ENCODE results near the gene CALHM2.

DNA sequence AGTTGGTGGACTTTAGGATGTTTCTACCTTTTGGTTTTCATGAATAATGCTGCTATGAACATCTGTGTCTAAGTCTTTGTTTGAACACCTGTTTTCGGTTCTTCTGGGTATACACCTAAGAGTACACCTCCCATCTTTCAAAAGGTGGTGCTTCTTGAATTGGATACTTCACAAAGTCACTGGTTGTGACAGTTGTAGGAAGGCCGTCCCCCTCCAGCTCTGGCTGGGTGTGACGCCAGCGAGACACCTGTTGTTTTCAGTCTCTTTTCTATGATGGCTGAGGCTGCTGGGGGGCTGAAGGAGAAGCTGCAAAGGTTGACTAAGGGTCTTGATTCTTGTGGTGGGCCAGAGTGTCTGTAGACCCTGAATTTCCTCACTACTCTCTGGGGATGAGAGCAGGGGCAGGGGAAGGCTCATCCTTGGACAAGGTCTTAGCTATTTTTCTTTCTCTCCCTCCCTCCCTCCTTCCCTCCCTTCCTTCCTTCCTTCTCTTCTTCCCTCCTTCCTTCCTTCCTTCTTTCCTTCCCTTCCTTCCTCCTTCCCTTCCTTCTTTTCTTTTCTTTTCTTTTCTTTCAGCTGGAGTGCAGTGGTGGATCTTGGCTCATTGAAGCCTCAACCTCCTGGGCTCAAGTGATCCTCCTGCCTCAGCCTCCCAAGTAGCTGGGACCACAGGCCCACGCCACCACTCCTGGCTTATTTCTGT lies 46.9 kb upstream of the CALHM2 start:
- TF ChIP-seq, protein P1, sequence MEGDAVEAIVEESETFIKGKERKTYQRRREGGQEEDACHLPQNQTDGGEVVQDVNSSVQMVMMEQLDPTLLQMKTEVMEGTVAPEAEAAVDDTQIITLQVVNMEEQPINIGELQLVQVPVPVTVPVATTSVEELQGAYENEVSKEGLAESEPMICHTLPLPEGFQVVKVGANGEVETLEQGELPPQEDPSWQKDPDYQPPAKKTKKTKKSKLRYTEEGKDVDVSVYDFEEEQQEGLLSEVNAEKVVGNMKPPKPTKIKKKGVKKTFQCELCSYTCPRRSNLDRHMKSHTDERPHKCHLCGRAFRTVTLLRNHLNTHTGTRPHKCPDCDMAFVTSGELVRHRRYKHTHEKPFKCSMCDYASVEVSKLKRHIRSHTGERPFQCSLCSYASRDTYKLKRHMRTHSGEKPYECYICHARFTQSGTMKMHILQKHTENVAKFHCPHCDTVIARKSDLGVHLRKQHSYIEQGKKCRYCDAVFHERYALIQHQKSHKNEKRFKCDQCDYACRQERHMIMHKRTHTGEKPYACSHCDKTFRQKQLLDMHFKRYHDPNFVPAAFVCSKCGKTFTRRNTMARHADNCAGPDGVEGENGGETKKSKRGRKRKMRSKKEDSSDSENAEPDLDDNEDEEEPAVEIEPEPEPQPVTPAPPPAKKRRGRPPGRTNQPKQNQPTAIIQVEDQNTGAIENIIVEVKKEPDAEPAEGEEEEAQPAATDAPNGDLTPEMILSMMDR (IDR thresholded peaks at IDR 0.05) = no peak
- TF ChIP-seq MYC (IDR thresholded peaks at IDR 0.05; ENCODE audit: borderline replicate concordance, low read length) (no peak), CHD2 (IDR thresholded peaks at IDR 0.05; ENCODE audit: low read length, partially characterized antibody) (no peak)
